NCI-H748 treated with DMSO at 0.1 percent for 48 hours (cell line): ENCODE results near the gene MEX3C.

Experiments used
- DNase-seq: peaks from one replicate; lab custom pipeline; 2025; lab: John Stamatoyannopoulos, UW

Gene MEX3C

GRCh38 chr18:51191128-51191717, 6.3 kb downstream of the MEX3C start:
- DNase-seq = no peak

- DNase-seq = no peak
Observed at GRCh38 chr18:51190000-51190399, 7.5 kb downstream of the MEX3C start.

- DNase-seq = no peak
Observed at GRCh38 chr18:51188024-51188701, 9.3 kb downstream of the MEX3C start.

- no peak for DNase-seq
Observed at GRCh38 chr18:51185075-51185474, 12.4 kb downstream of the MEX3C start.

GRCh38 chr18:51184091-51184457, 13.4 kb downstream of the MEX3C start:
- no peak for DNase-seq

- no peak for DNase-seq
Observed at GRCh38 chr18:51183372-51184090, 13.9 kb downstream of the MEX3C start.

GRCh38 chr18:51182824-51183223, 14.7 kb downstream of the MEX3C start:
- no peak for DNase-seq

GRCh38 chr18:51171625-51172259, 25.7 kb downstream of the MEX3C start:
- DNase-seq = no peak

- DNase-seq = no peak
Observed at GRCh38 chr18:51171223-51171622, 26.3 kb downstream of the MEX3C start.

- DNase-seq = no peak
Observed at GRCh38 chr18:51170664-51171063, 26.8 kb downstream of the MEX3C start.

GRCh38 chr18:51169731-51170130, 27.8 kb downstream of the MEX3C start:
- no peak for DNase-seq

GRCh38 chr18:51168960-51169662, 28.4 kb downstream of the MEX3C start:
- DNase-seq = no peak

GRCh38 chr18:51168026-51168742, 29.3 kb downstream of the MEX3C start:
- no peak for DNase-seq

- no peak for DNase-seq
Observed at GRCh38 chr18:51165296-51165695, 32.2 kb downstream of the MEX3C start.

- DNase-seq = no peak
Observed at GRCh38 chr18:51164761-51165281, 32.7 kb downstream of the MEX3C start.

- no peak for DNase-seq
Observed at GRCh38 chr18:51164342-51164741, 33.1 kb downstream of the MEX3C start.

- DNase-seq = no peak
Observed at GRCh38 chr18:51163543-51163942, 33.9 kb downstream of the MEX3C start.

GRCh38 chr18:51162617-51163016, 34.9 kb downstream of the MEX3C start:
- DNase-seq = no peak

GRCh38 chr18:51160646-51161045, 36.8 kb downstream of the MEX3C start:
- no peak for DNase-seq

GRCh38 chr18:51157215-51157614, 40.3 kb downstream of the MEX3C start:
- DNase-seq = no peak

- no peak for DNase-seq
Observed at GRCh38 chr18:51154431-51155063, 42.9 kb downstream of the MEX3C start.
